SK-N-SH (cell line): ENCODE data around the gene PET100. TPM values are rescaled to one million over a fixed set of nuclear protein-coding genes. Genes with fewer than 3 reads are reported as not detected.

ENCODE experiments used
- CTCF ChIA-PET: fragments of 300-600, 350-600 bp; formaldehyde crosslinking; extraction: SDS; loops from one replicate; lab custom pipeline; 2021; lab: Yijun Ruan, JAX
- POLR2A ChIA-PET: fragments of 350-600 bp; sonication (Branson Sonifier 250); formaldehyde crosslinking; extraction: SDS; loops from one replicate; lab custom pipeline; 2020; ENCODE audit warnings: antibody characterized with exemption, inconsistent platforms; lab: Yijun Ruan, JAX
- DNase-seq: peaks from one replicate; pipeline ENCODE4 v3.0.0; 2012
- H2AFZ ChIP-seq: fragments of 200-600 bp; sonication (generic); 2 replicates; pipeline ENCODE4 v1.8.1; 2016; ENCODE audit warnings: antibody characterized with exemption, mild to moderate bottlenecking, low read depth
- H3F3A ChIP-seq: fragments of 200-600 bp; sonication (generic); replicated peaks from 2 replicates; pipeline ENCODE3; 2016; ENCODE audit warnings: antibody characterized with exemption, mild to moderate bottlenecking; ENCODE audit not compliant: insufficient read depth
- H3K27ac ChIP-seq, 2 experiments: fragments of 200-500 bp in 1 of 2; fragments of 200-600 bp in 1 of 2; sonication (Bioruptor generic) in 1 of 2; sonication (generic), shearing (Covaris generic) in 1 of 2; 2 replicates each; pipeline versions ENCODE4 v1.5.1 to v1.6.1; 2014 to 2016; ENCODE audit warnings: low read depth in 2 of 2, inconsistent platforms in 1 of 2, low read length in 1 of 2, mild to moderate bottlenecking in 1 of 2, mixed read lengths in 1 of 2
- H3K27me3 ChIP-seq: fragments of 200-600 bp; sonication (generic), shearing (Covaris generic); 2 replicates; pipeline ENCODE4 v1.6.1; 2016; ENCODE audit warnings: mixed run types; ENCODE audit not compliant: insufficient read depth
- H3K36me3 ChIP-seq, 2 experiments: fragments of 200-500 bp in 1 of 2; fragments of 200-600 bp in 1 of 2; sonication (Bioruptor generic) in 1 of 2; sonication (generic) in 1 of 2; replicated peaks in 1 of 2; 2 replicates each; pipeline versions ENCODE3 to v1.5.1; 2014 to 2016; ENCODE audit warnings: low read length in 1 of 2, mild to moderate bottlenecking in 1 of 2; ENCODE audit not compliant: insufficient read depth in 2 of 2, control insufficient read depth in 1 of 2
- H3K4me1 ChIP-seq, 2 experiments: fragments of 200-500 bp in 1 of 2; fragments of 200-600 bp in 1 of 2; sonication (Bioruptor generic) in 1 of 2; sonication (generic), shearing (Covaris generic) in 1 of 2; 2 replicates each; pipeline versions ENCODE4 v1.5.1 to v1.6.1; 2014 to 2016; ENCODE audit warnings: low read depth in 1 of 2, low read length in 1 of 2, mixed run types in 1 of 2; ENCODE audit not compliant: insufficient read depth in 2 of 2, control insufficient read depth in 1 of 2
- H3K4me2 ChIP-seq: fragments of 200-600 bp; sonication (generic), shearing (Covaris generic); 2 replicates; pipeline ENCODE4 v1.6.1; 2017; ENCODE audit warnings: mixed run types
- H3K4me3 ChIP-seq, 2 experiments: fragments of 200-500 bp in 1 of 2; fragments of 200-600 bp in 1 of 2; sonication (Bioruptor generic) in 1 of 2; sonication (generic), shearing (Covaris generic) in 1 of 2; 2 replicates each; pipeline versions ENCODE4 v1.5.1 to v1.8.1; 2014 to 2016; ENCODE audit warnings: low read depth in 2 of 2, inconsistent platforms in 1 of 2, low read length in 1 of 2, mild to moderate bottlenecking in 1 of 2, mixed read lengths in 1 of 2, moderate library complexity in 1 of 2
- H3K79me2 ChIP-seq: fragments of 200-600 bp; sonication (generic); 2 replicates; pipeline ENCODE4 v1.8.1; 2017; ENCODE audit warnings: mild to moderate bottlenecking; ENCODE audit not compliant: insufficient read depth
- H3K9ac ChIP-seq: fragments of 200-600 bp; sonication (generic); 2 replicates; pipeline ENCODE4 v1.6.1; 2017; ENCODE audit warnings: mixed run types
- H3K9me2 ChIP-seq: fragments of 200-600 bp; sonication (generic); 2 replicates; pipeline ENCODE4 v1.6.1; 2017; ENCODE audit warnings: mixed run types
- H3K9me3 ChIP-seq: fragments of 200-600 bp; sonication (generic); 2 replicates; pipeline ENCODE4 v1.6.1; 2017; ENCODE audit warnings: mixed run types, mild to moderate bottlenecking, moderate library complexity
- H4K20me1 ChIP-seq: fragments of 200-600 bp; sonication (generic); 2 replicates; pipeline ENCODE4 v1.6.1; 2017; ENCODE audit warnings: mild to moderate bottlenecking, mixed run types; ENCODE audit not compliant: insufficient read depth
- CTCF ChIP-seq: fragments of 200-600 bp; sonication (generic); IDR thresholded peaks from 2 replicates; pipeline ENCODE4 v1.6.1; 2017; ENCODE audit warnings: antibody characterized with exemption, mild to moderate bottlenecking, moderate library complexity
- ELF1 ChIP-seq: IDR thresholded peaks from 2 replicates; pipeline ENCODE4 v1.4.0; 2012
- EP300 ChIP-seq, 2 experiments: IDR thresholded peaks; 2 replicates each; pipeline versions ENCODE4 v1.4.0 to v1.6.1; 2012; ENCODE audit warnings: borderline replicate concordance in 1 of 2, low read depth in 1 of 2, low read length in 1 of 2
- FOSL2 ChIP-seq: IDR thresholded peaks from 2 replicates; pipeline ENCODE4 v1.4.0; 2012; ENCODE audit warnings: low read depth, mild to moderate bottlenecking, moderate library complexity, borderline replicate concordance
- GABPA ChIP-seq: IDR thresholded peaks from 2 replicates; pipeline ENCODE4 v1.4.0; 2012; ENCODE audit warnings: low read depth, mild to moderate bottlenecking
- GATA2 ChIP-seq: sonication (generic); formaldehyde crosslinking; IDR thresholded peaks from 2 replicates; pipeline ENCODE4 v1.5.0; 2020; ENCODE audit warnings: mild to moderate bottlenecking, missing genetic modification reagents
- IRF3 ChIP-seq: fragments of 150-350 bp; IDR thresholded peaks from 2 replicates; pipeline ENCODE4 v1.6.1; 2016; ENCODE audit warnings: mild to moderate bottlenecking, low read depth, low read length
- JUND ChIP-seq: IDR thresholded peaks from 2 replicates; pipeline ENCODE4 v1.4.0; 2012
- MAX ChIP-seq: IDR thresholded peaks from 2 replicates; pipeline ENCODE4 v1.4.0; 2012; ENCODE audit warnings: low read depth
- MEF2A ChIP-seq: IDR thresholded peaks from 2 replicates; pipeline ENCODE4 v1.4.0; 2012; ENCODE audit warnings: low read depth, borderline replicate concordance
- MXI1 ChIP-seq: IDR thresholded peaks from 2 replicates; pipeline ENCODE4 v1.6.1; 2012; ENCODE audit warnings: mild to moderate bottlenecking, low read depth, low read length, improper control_type of control experiment
- NFIC ChIP-seq: IDR thresholded peaks from 2 replicates; pipeline ENCODE4 v1.4.0; 2012; ENCODE audit warnings: borderline replicate concordance
- RAD21 ChIP-seq: IDR thresholded peaks from 2 replicates; pipeline ENCODE4 v1.6.1; 2012; ENCODE audit warnings: mild to moderate bottlenecking, low read length
- RFX5 ChIP-seq: IDR thresholded peaks from 2 replicates; pipeline ENCODE4 v1.6.1; 2012; ENCODE audit warnings: mild to moderate bottlenecking, improper control_type of control experiment, low read length
- RXRA ChIP-seq: IDR thresholded peaks from 2 replicates; pipeline ENCODE4 v1.4.0; 2012; ENCODE audit warnings: low read depth, mild to moderate bottlenecking, borderline replicate concordance
- SMC3 ChIP-seq: IDR thresholded peaks from 2 replicates; pipeline ENCODE4 v1.6.1; 2012; ENCODE audit warnings: low read depth, low read length, improper control_type of control experiment
- TAF1 ChIP-seq: IDR thresholded peaks from 2 replicates; pipeline ENCODE4 v1.6.1; 2012; ENCODE audit warnings: low read depth, mild to moderate bottlenecking, low read length, moderate library complexity, borderline replicate concordance
- TCF12 ChIP-seq: IDR thresholded peaks from 2 replicates; pipeline ENCODE4 v1.4.0; 2012
- ZBTB33 ChIP-seq: IDR thresholded peaks from 2 replicates; pipeline ENCODE4 v1.4.0; 2012; ENCODE audit warnings: low read depth, borderline replicate concordance
- WGBS: methylation state at CpG from one replicate; pipeline ENCODE4 v1.1.6; 2017; ENCODE audit warnings: low lambda C conversion rate; 5-methylcytosine and 5-hydroxymethylcytosine counted together
- polyA plus RNA-seq, 3 experiments: library from polyadenylated mRNA; depleted of rRNA; stranded (reverse); fragments of >200 nt; gene quantifications; 2 replicates each; pipeline ENCODE4 v1.2.3, GENCODE V29; 2012
- TF ChIP-seq, protein P1 (sequence below): IDR thresholded peaks from 2 replicates; pipeline ENCODE4 v1.4.0; 2012; ENCODE audit warnings: low read depth, borderline replicate concordance

Gene PET100
- polyA plus RNA-seq, 1 of the 3 experiments (the other 2 are of a cell fraction): 48.1 TPM

DNA sequence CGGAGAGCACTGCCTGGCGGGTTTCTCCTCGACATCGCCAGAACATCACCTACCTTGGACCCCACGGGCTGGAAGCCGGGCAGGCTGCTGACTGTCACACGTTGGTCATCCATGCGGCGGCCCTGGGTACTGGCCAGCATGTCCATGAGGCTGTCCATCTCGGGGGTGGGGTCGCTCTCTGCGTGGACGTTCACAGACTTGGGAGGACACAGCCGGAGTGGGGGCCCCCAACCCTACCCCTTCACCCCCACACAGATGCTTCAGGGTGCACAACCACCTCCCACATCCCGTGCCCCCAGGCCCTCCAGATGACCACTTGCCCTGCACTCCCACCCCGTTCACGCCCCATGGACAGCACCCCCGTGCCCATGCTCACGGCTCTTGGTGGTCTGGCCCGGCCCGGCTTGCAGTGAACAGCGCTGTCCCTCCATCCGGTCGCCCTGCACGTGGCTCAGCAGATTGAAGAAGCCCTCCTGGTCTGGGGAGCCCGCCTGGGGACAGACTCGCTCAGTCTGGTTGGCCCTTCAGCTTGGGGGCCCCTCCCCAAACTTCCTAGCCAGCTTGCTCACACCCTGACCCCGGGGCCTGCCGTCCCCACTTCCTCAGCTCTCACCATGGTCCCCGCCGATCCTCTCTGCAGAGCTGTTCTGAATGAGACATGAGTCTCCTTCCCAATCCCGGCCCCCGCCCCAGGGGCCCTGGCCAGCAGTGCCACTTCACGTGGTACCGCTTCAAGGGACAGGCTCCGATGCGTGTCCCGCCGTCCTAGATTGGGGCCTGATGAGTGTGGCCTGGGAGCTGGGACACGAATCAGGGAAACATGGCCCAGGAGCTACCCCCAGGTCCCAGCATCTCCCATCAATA, 3.0 kb downstream of the PET100 start:
- Histone ChIP-seq H3K4me2 (no peak overlapping the region), H3F3A (no peaks in the 10 kb centered on the region), H3K9me2 (no peaks in the 10 kb centered on the region), H3K27me3 (peaks cover 30% of the 10 kb centered on the region), H3K9ac (no peak overlapping the region), H3K79me2 (peaks cover 34% of the 10 kb centered on the region), H4K20me1 (0 out of 2 replicates have a peak, but pooled peaks cover 5% of the 10 kb centered on the region), H3K27ac (no peak overlapping the region), H3K4me1 (peaks cover 8 to 24% of the 10 kb centered on the region in 2 experiments; a peak in 2 of 4 replicates), H2AFZ (no peak overlapping the region), H3K36me3 (no peaks in the 10 kb centered on the region), H3K4me3 (no peak overlapping the region), H3K9me3 (no peaks in the 10 kb centered on the region)
- no peak for DNase-seq
- ChIA-PET POLR2A (no interaction called here), CTCF (interaction anchor here (1.1 to 5.5 kb wide), 3 partner anchors 20 to 1573 kb away, joined by 3 to 25 read pairs (median 6); no protein-coding TSS in a partner anchor)
- TF ChIP-seq TAF1 (no peak), RAD21 (no peak), FOSL2 (no peak), IRF3 (no peak), ELF1 (no peak)
- TF ChIP-seq, protein P1, sequence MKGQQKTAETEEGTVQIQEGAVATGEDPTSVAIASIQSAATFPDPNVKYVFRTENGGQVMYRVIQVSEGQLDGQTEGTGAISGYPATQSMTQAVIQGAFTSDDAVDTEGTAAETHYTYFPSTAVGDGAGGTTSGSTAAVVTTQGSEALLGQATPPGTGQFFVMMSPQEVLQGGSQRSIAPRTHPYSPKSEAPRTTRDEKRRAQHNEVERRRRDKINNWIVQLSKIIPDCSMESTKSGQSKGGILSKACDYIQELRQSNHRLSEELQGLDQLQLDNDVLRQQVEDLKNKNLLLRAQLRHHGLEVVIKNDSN: no peak
- 95% methylated on average over 20 of the region's 40 CpGs for WGBS

GRCh38 chr19:7633698-7634097, 4.1 kb downstream of the PET100 start, which contains the start of gene PCP2:
TSS of gene PCP2 (minus strand) at chr19:7633719. CDS start at chr19:7633457, 262 bp downstream.
- H4K20me1 ChIP-seq: no peaks in the 10 kb centered on the region
- H3K4me1 ChIP-seq: peaks cover 0 to 14% of the 10 kb centered on the region in 2 experiments; a peak in 1 of 4 replicates
- no peaks in the 10 kb centered on the region for H3K9me3 ChIP-seq
- H3K9me2 ChIP-seq: no peaks in the 10 kb centered on the region
- H3K9ac ChIP-seq: no peak within 1 kb of the TSS
- H3F3A ChIP-seq: no peaks in the 10 kb centered on the region
- no peaks in the 10 kb centered on the region for H3K36me3 ChIP-seq
- peaks cover 37% of the 10 kb centered on the region for H3K27me3 ChIP-seq
- peaks cover 23% of the 10 kb centered on the region for H3K79me2 ChIP-seq
- no peak within 1 kb of the TSS for H3K4me2 ChIP-seq
- no peak within 1 kb of the TSS for H3K4me3 ChIP-seq
- WGBS: no CpG with 5 or more reads among the region's 2 CpGs
- no peak for DNase-seq
- no peak within 1 kb of the TSS for H2AFZ ChIP-seq
- no peak within 1 kb of the TSS for H3K27ac ChIP-seq
- POLR2A ChIA-PET: interaction anchor here (1.1 to 1.2 kb wide), 2 partner anchors 15 to 39 kb away, joined by 3 read pairs; no protein-coding TSS in a partner anchor
- CTCF ChIA-PET: interaction anchor here (0.6 to 5.5 kb wide), 5 partner anchors 19 to 1572 kb away, joined by 3 to 25 read pairs (median 5); partner anchors contain the start of gene TRAPPC5
- TF ChIP-seq NFIC (no peak), JUND (no peak), MAX (no peak), GATA2 (no peak), EP300 (IDR thresholded peaks at IDR 0.05; ENCODE audit: borderline replicate concordance in 1 of 2, low read depth in 1 of 2, low read length in 1 of 2) (no peak), ELF1 (no peak), MXI1 (no peak), MEF2A (no peak), CTCF (no peak), GABPA (no peak), RFX5 (no peak), RXRA (no peak), TAF1 (no peak), TCF12 (no peak), SMC3 (no peak), ZBTB33 (no peak)
